ENCODE results near the gene NTNG2.

- no peak for TF ChIP-seq POLR2A (IDR thresholded peaks at IDR 0.05)
- no peak for TF ChIP-seq CTCF (IDR thresholded peaks at IDR 0.05)
Measured at GRCh38 chr9:132175431-132175830, 13.6 kb downstream of the NTNG2 start.

Measured in adrenal gland (tissue), 5 donors.